WTC11 (cell line): ENCODE results near the gene PARD3B. TPM values are rescaled to one million over a fixed set of nuclear protein-coding genes. Genes with fewer than 3 reads are reported as not detected.

Source experiments
- ATAC-seq: fragments of 200-7000 bp; cut with Tn5 transposase; 2 replicates; pipeline ENCODE4 v1.10.0; 2021; ENCODE audit warnings: mild to moderate bottlenecking, moderate library complexity
- CTCF ChIA-PET: fragments of 300-600 bp; sonication (Branson Sonifier 250); formaldehyde crosslinking; loops from one replicate; lab custom pipeline; 2021; ENCODE audit warnings: antibody characterized with exemption; lab: Charles Lee
- POLR2A ChIA-PET: fragments of 350-600 bp; sonication (Branson Sonifier 250); formaldehyde crosslinking; loops from one replicate; lab custom pipeline; 2021; ENCODE audit warnings: antibody characterized with exemption; lab: Charles Lee
- DNase-seq: peaks from one replicate; pipeline ENCODE4 v3.0.0; 2021; ENCODE audit warnings: low spot score
- H3K27ac Mint-ChIP-seq: 2 replicates; pipeline ENCODE4 v1.8.0; 2021; ENCODE audit warnings: mixed read lengths
- H3K27me3 Mint-ChIP-seq: 2 replicates; pipeline ENCODE4 v1.8.0; 2021; ENCODE audit warnings: low read depth, mild to moderate bottlenecking, moderate library complexity, mixed read lengths
- H3K36me3 Mint-ChIP-seq: 2 replicates; pipeline ENCODE4 v1.8.0; 2021; ENCODE audit warnings: mixed read lengths
- H3K4me1 Mint-ChIP-seq: 2 replicates; pipeline ENCODE4 v1.8.0; 2022; ENCODE audit warnings: mixed read lengths
- H3K4me3 Mint-ChIP-seq: 2 replicates; pipeline ENCODE4 v1.8.0; 2021; ENCODE audit warnings: mild to moderate bottlenecking, moderate library complexity, mixed read lengths
- H3K9me3 Mint-ChIP-seq: 2 replicates; pipeline ENCODE4 v1.8.0; 2021; ENCODE audit warnings: mixed read lengths
- AFF4 ChIP-seq: sonication (generic); formaldehyde crosslinking; IDR thresholded peaks from 2 replicates; pipeline ENCODE4 v1.8.1; 2023; ENCODE audit warnings: mild to moderate bottlenecking, missing genetic modification reagents, borderline replicate concordance
- ATF1 ChIP-seq: sonication (generic); formaldehyde crosslinking; IDR thresholded peaks from 2 replicates; pipeline ENCODE4 v1.8.1; 2023; ENCODE audit warnings: mild to moderate bottlenecking, moderate library complexity, missing genetic modification reagents
- ATF3 ChIP-seq: sonication (generic); formaldehyde crosslinking; conservative IDR thresholded peaks from 2 replicates; pipeline ENCODE4 v1.8.1; 2022; ENCODE audit warnings: mild to moderate bottlenecking, missing genetic modification reagents
- E2F1 ChIP-seq: sonication (generic); formaldehyde crosslinking; IDR thresholded peaks from 2 replicates; pipeline ENCODE4 v1.8.0; 2022; ENCODE audit warnings: mild to moderate bottlenecking, missing genetic modification reagents
- E2F4 ChIP-seq: sonication (generic); formaldehyde crosslinking; IDR thresholded peaks from 2 replicates; pipeline ENCODE4 v1.8.1; 2022; ENCODE audit warnings: low read depth, mild to moderate bottlenecking, moderate library complexity, missing genetic modification reagents, borderline replicate concordance
- ERG ChIP-seq: fragments of 250-450 bp; sonication (Bioruptor Pico); IDR thresholded peaks from 2 replicates; pipeline ENCODE4 v1.8.0; 2021; ENCODE audit warnings: mild to moderate bottlenecking
- ESRRA ChIP-seq: sonication (generic); formaldehyde crosslinking; IDR thresholded peaks from 2 replicates; pipeline ENCODE4 v1.8.1; 2022; ENCODE audit warnings: mild to moderate bottlenecking, missing genetic modification reagents, borderline replicate concordance
- FOXJ3 ChIP-seq: sonication (generic); formaldehyde crosslinking; IDR thresholded peaks from 2 replicates; pipeline ENCODE4 v1.9.0; 2021; ENCODE audit warnings: missing genetic modification reagents, mild to moderate bottlenecking, borderline replicate concordance
- FOXP4 ChIP-seq: sonication (generic); formaldehyde crosslinking; IDR thresholded peaks from 2 replicates; pipeline ENCODE4 v1.8.0; 2022; ENCODE audit warnings: mild to moderate bottlenecking, missing genetic modification reagents
- HMGXB4 ChIP-seq: sonication (generic); formaldehyde crosslinking; IDR thresholded peaks from 2 replicates; pipeline ENCODE4 v1.8.1; 2023; ENCODE audit warnings: mild to moderate bottlenecking, moderate library complexity, missing genetic modification reagents
- JUN ChIP-seq: sonication (generic); formaldehyde crosslinking; IDR thresholded peaks from 2 replicates; pipeline ENCODE4 v1.8.0; 2023; ENCODE audit warnings: mild to moderate bottlenecking, missing genetic modification reagents
- NFE2L1 ChIP-seq: sonication (generic); formaldehyde crosslinking; IDR thresholded peaks from 2 replicates; pipeline ENCODE4 v1.8.1; 2023; ENCODE audit warnings: missing genetic modification reagents
- NR1H2 ChIP-seq: sonication (generic); formaldehyde crosslinking; IDR thresholded peaks from 2 replicates; pipeline ENCODE4 v1.9.0; 2021; ENCODE audit warnings: mild to moderate bottlenecking, moderate library complexity, missing genetic modification reagents
- NR3C1 ChIP-seq: sonication (generic); formaldehyde crosslinking; conservative IDR thresholded peaks from 2 replicates; pipeline ENCODE4 v1.8.1; 2023; ENCODE audit warnings: low read depth, mild to moderate bottlenecking, missing genetic modification reagents
- PREB ChIP-seq: sonication (generic); formaldehyde crosslinking; IDR thresholded peaks from 2 replicates; pipeline ENCODE4 v1.8.1; 2022; ENCODE audit warnings: mild to moderate bottlenecking, missing genetic modification reagents, moderate library complexity, borderline replicate concordance
- PRRX2 ChIP-seq: fragments of 250-450 bp; sonication (Bioruptor Pico); IDR thresholded peaks from 2 replicates; pipeline ENCODE4 v1.8.0; 2021; ENCODE audit warnings: mild to moderate bottlenecking
- RORB ChIP-seq: fragments of 250-450 bp; sonication (Bioruptor Pico); IDR thresholded peaks from 2 replicates; pipeline ENCODE4 v1.9.0; 2021; ENCODE audit warnings: mild to moderate bottlenecking
- SOX15 ChIP-seq: fragments of 250-450 bp; sonication (Bioruptor Pico); IDR thresholded peaks from 2 replicates; pipeline ENCODE4 v1.9.0; 2021; ENCODE audit warnings: mild to moderate bottlenecking
- TEAD4 ChIP-seq: sonication (generic); formaldehyde crosslinking; IDR thresholded peaks from 2 replicates; pipeline ENCODE4 v1.8.0; 2022; ENCODE audit warnings: mild to moderate bottlenecking, missing genetic modification reagents
- ZBTB43 ChIP-seq: sonication (generic); formaldehyde crosslinking; IDR thresholded peaks from 2 replicates; pipeline ENCODE4 v1.8.1; 2023; ENCODE audit warnings: mild to moderate bottlenecking, missing genetic modification reagents
- ZNF396 ChIP-seq: fragments of 250-450 bp; sonication (Bioruptor Pico); IDR thresholded peaks from 2 replicates; pipeline ENCODE4 v1.8.0; 2021; ENCODE audit warnings: mild to moderate bottlenecking, moderate library complexity, borderline replicate concordance
- total RNA-seq: library from RNA; stranded (reverse); gene quantifications from 3 replicates; pipeline ENCODE4 v1.2.3, GENCODE V29; 2021

The PARD3B gene
- total RNA-seq, 1 experiment from 2014 or later: 5.6 TPM

GRCh38 chr2:204863336-204863735 lies 318.1 kb downstream of the PARD3B start (continued):
- TF ChIP-seq ERG (CRISPR knock-in tag): no peak
- TF ChIP-seq FOXJ3 (CRISPR knock-in tag): no peak
- no peak for TF ChIP-seq TEAD4 (CRISPR knock-in tag)
- TF ChIP-seq E2F1 (CRISPR knock-in tag): no peak
- TF ChIP-seq ESRRA (CRISPR knock-in tag): no peak
- no peak for TF ChIP-seq NR3C1 (CRISPR knock-in tag)
- no peak for TF ChIP-seq JUN

- Mint-ChIP-seq H3K27ac (no peak overlapping the region), H3K4me1 (peaks cover 21% of the 10 kb centered on the region), H3K9me3 (peaks cover 15% of the 10 kb centered on the region), H3K27me3 (no peaks in the 10 kb centered on the region), H3K4me3 (no peak overlapping the region), H3K36me3 (peaks cover 9% of the 10 kb centered on the region)
- ChIA-PET CTCF (no interaction called here), POLR2A (no interaction called here)
- DNase-seq: no peak
- no peak for ATAC-seq
- TF ChIP-seq ZNF396 (CRISPR knock-in tag) (no peak), FOXP4 (CRISPR knock-in tag) (no peak), AFF4 (CRISPR knock-in tag) (no peak), RORB (CRISPR knock-in tag) (no peak), SOX15 (CRISPR knock-in tag) (no peak), ATF1 (CRISPR knock-in tag) (no peak), ATF3 (no peak), NFE2L1 (CRISPR knock-in tag) (no peak), E2F4 (CRISPR knock-in tag) (no peak), HMGXB4 (no peak), PRRX2 (CRISPR knock-in tag) (no peak), NR1H2 (CRISPR knock-in tag) (no peak), PREB (CRISPR knock-in tag) (no peak), ZBTB43 (CRISPR knock-in tag) (no peak)
Measured at GRCh38 chr2:204869132-204869823, 324.0 kb downstream of the PARD3B start.
